Suprapubic skin (tissue), 4 donors: ENCODE data around the gene ACE. TPM values are rescaled to one million over a fixed set of nuclear protein-coding genes. Genes with fewer than 3 reads are reported as not detected.
"Not testable (repeated sequence)": the region's sequence is repeated elsewhere in the genome, so short reads cannot be mapped to it uniquely, and the experiment has no call there.

Source experiments
- DNase-seq, 2 donors: peaks; one replicate each; pipeline ENCODE4 v3.0.0-alpha.2; 2019; ENCODE audit warnings: low spot score in 2 of 2
- H3K27ac ChIP-seq: fragments of 200-600 bp; sonication (generic); one replicate; pipeline ENCODE4 v1.5.1; 2019
- H3K27me3 ChIP-seq: fragments of 200-600 bp; sonication (generic); one replicate; pipeline ENCODE4 v1.5.1; 2019
- H3K36me3 ChIP-seq: fragments of 200-600 bp; sonication (generic); one replicate; pipeline ENCODE4 v1.5.1; 2019
- H3K4me1 ChIP-seq: fragments of 200-600 bp; sonication (generic); one replicate; pipeline ENCODE4 v1.5.1; 2019
- H3K4me3 ChIP-seq: fragments of 200-600 bp; sonication (generic); one replicate; pipeline ENCODE4 v1.5.1; 2019; ENCODE audit warnings: mild to moderate bottlenecking
- H3K9me3 ChIP-seq: fragments of 200-600 bp; sonication (generic); one replicate; pipeline ENCODE4 v1.5.1; 2019
- EP300 ChIP-seq: sonication (generic); formaldehyde crosslinking; IDR thresholded peaks from one replicate; pipeline ENCODE4 v1.6.1; 2017; ENCODE audit warnings: antibody characterized with exemption
- POLR2A ChIP-seq, 2 donors: fragments of 450-650 bp; IDR thresholded peaks; one replicate each; pipeline ENCODE4 v1.6.1; 2017; ENCODE audit warnings: antibody characterized with exemption in 2 of 2, mild to moderate bottlenecking in 2 of 2, moderate library complexity in 2 of 2
- POLR2AphosphoS5 ChIP-seq, 3 donors: sonication (generic); formaldehyde crosslinking; IDR thresholded peaks; one replicate each; pipeline ENCODE4 v1.6.1; 2017; ENCODE audit warnings: antibody characterized with exemption in 3 of 3
- WGBS: methylation state at CpG from one replicate; pipeline ENCODE4 v1.1.5; 2018; 5-methylcytosine and 5-hydroxymethylcytosine counted together
- total RNA-seq, 4 donors: library from RNA; depleted of rRNA; stranded (reverse); fragments of >200 nt; gene quantifications; one replicate each; pipeline ENCODE4 v1.1.0, GENCODE V29; 2016
- TF ChIP-seq, protein P1 (sequence below), 2 donors: fragments of 200-600 bp in 1 of 2; fragments of 450-650 bp in 1 of 2; sonication (generic) in 1 of 2; IDR thresholded peaks; one replicate each; pipeline ENCODE4 v1.5.1; 2016 to 2019; ENCODE audit warnings: antibody characterized with exemption in 2 of 2, mild to moderate bottlenecking in 1 of 2, moderate library complexity in 1 of 2

ACE gene
- total RNA-seq, 4 donors from 2014 or later: 0.79 to 6.3 (median 4.0) TPM

DNA sequence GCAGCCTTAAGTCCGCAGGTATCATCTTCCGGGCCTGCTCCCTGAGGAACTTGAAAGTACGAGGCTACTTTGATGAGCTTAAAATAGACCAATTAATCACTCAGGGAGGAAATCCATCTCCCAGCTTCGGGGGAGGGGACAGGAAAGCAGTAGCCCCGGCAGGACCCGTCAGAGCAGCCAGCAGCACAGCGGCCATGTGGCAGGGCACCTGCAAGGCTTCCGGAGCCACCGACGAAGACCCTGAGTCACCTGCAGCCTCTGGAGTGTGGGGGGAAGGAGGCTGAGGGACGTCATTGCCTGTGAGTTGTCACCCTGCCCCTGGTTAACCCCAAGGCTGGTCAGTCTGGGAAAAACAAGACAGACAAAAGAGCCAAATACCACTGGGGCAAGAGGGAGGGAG lies 26.3 kb upstream of the ACE start:
- H3K36me3 ChIP-seq: no peaks in the 10 kb centered on the region
- 57% methylated on average over 7 of the region's 11 CpGs for WGBS
- peaks cover 35% of the 10 kb centered on the region for H3K4me1 ChIP-seq
- TF ChIP-seq POLR2A (IDR thresholded peaks at IDR 0.05) (no peak), EP300 (no peak), POLR2AphosphoS5 (IDR thresholded peaks at IDR 0.05) (no peak)
- TF ChIP-seq, protein P1, sequence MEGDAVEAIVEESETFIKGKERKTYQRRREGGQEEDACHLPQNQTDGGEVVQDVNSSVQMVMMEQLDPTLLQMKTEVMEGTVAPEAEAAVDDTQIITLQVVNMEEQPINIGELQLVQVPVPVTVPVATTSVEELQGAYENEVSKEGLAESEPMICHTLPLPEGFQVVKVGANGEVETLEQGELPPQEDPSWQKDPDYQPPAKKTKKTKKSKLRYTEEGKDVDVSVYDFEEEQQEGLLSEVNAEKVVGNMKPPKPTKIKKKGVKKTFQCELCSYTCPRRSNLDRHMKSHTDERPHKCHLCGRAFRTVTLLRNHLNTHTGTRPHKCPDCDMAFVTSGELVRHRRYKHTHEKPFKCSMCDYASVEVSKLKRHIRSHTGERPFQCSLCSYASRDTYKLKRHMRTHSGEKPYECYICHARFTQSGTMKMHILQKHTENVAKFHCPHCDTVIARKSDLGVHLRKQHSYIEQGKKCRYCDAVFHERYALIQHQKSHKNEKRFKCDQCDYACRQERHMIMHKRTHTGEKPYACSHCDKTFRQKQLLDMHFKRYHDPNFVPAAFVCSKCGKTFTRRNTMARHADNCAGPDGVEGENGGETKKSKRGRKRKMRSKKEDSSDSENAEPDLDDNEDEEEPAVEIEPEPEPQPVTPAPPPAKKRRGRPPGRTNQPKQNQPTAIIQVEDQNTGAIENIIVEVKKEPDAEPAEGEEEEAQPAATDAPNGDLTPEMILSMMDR (IDR thresholded peaks at IDR 0.05): no peak
- H3K9me3 ChIP-seq: no peaks in the 10 kb centered on the region
- H3K27ac ChIP-seq: no peak overlapping the region
- DNase-seq: no peak
- H3K4me3 ChIP-seq: no peak overlapping the region
- H3K27me3 ChIP-seq: no peaks in the 10 kb centered on the region

GRCh38 chr17:63451150-63451549 lies 25.7 kb upstream of the ACE start:
- no peak for DNase-seq
- TF ChIP-seq POLR2A (IDR thresholded peaks at IDR 0.05) (no peak), POLR2AphosphoS5 (IDR thresholded peaks at IDR 0.05) (no peak), EP300 (no peak)
- TF ChIP-seq, protein P1 (IDR thresholded peaks at IDR 0.05): no peak
- Histone ChIP-seq H3K9me3 (no peaks in the 10 kb centered on the region), H3K4me3 (no peak overlapping the region), H3K27ac (no peak overlapping the region), H3K27me3 (no peaks in the 10 kb centered on the region), H3K4me1 (peaks cover 32% of the 10 kb centered on the region), H3K36me3 (no peaks in the 10 kb centered on the region)
- WGBS: 96% methylated on average over 9 of the region's 11 CpGs

DNA sequence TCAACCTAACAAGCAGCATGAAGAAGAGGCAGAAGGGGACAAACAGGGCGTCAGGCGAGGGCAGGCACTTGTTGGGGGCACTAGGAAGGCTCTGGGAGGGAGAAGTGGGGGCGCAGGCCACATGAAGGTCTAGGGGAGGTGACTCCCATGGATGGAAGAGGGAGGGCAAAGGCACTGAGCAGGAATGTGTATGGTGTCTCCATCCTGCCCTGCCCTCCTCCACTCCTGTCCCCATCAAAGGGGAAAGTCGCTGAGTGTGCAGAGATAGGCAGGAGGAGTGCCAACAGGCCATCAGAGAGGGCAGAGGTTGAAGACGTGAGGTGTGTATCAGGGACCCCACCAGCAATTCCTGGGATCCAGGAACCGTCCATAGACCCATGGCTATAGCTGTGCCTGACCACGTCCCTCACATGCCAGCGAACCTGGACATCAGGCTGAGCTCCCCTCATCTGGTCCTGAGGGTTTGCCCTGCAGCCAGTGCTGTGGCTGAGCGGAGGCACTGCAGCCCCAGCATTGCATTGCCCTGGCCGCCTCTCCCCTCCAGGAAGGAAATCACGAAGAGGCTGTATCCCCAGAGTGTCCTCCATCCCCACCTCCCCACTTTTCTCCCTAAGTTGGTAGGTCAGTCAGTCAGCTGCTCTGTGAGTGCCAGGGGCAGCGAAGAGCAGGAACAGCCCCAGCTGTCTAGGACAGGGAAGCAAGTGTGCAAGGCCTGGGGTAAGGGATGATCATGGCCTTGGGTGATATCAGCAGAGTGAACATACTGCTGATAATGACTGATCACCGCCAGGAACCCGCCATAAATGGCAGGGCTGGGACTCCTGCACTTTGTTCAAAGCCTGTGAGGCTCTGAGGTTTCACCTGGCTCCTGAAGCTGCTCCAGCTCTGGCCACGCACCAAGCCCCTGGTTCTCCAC lies 24.6 kb upstream of the ACE start:
- Histone ChIP-seq H3K36me3 (no peaks in the 10 kb centered on the region), H3K9me3 (no peaks in the 10 kb centered on the region), H3K4me3 (no peak overlapping the region), H3K27me3 (no peaks in the 10 kb centered on the region), H3K27ac (no peak overlapping the region), H3K4me1 (peaks cover 20% of the 10 kb centered on the region)
- no peak for TF ChIP-seq POLR2AphosphoS5 (IDR thresholded peaks at IDR 0.05)
- TF ChIP-seq, protein P1 (IDR thresholded peaks at IDR 0.05): no peak
- TF ChIP-seq EP300: no peak
- no peak for TF ChIP-seq POLR2A (IDR thresholded peaks at IDR 0.05)
- 87% methylated on average over 8 of the region's 15 CpGs for WGBS
- no peak for DNase-seq

DNA sequence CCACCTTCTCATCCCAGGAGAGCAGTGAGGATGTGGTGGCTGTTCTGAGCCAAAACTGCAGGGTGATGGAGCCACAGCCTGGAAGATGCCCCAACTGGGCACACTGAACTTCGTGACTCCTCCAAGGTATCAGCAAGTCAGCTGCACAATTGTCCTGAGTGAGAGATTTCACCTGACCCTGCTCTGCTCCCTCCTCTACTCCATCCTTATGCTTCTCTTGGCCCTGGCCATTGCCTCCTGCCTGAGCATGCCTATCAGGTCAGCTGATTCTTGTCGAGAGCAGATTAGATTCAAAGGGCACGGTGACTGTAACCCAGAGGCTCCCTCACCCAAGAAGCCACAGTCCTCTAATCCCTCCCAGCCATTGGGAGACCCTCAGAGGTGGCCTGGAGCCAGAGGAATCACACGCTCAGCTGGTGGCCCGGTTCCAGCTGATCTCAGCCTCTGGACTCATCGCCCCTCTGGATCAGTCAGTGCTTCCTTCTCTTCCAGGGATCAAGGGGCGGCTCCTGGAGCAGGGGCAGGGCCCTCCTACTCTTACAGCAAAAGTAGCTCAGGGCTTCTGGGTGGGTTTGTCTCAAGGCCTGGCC lies 23.8 kb upstream of the ACE start:
- Histone ChIP-seq H3K9me3 (no peaks in the 10 kb centered on the region), H3K4me1 (peaks cover 13% of the 10 kb centered on the region), H3K27me3 (no peaks in the 10 kb centered on the region), H3K4me3 (no peak overlapping the region), H3K36me3 (no peaks in the 10 kb centered on the region), H3K27ac (no peak overlapping the region)
- WGBS: 52% methylated on average over 5 of the region's 7 CpGs
- no peak for DNase-seq
- TF ChIP-seq EP300 (no peak), POLR2A (IDR thresholded peaks at IDR 0.05) (no peak), POLR2AphosphoS5 (IDR thresholded peaks at IDR 0.05) (no peak)
- TF ChIP-seq, protein P1 (IDR thresholded peaks at IDR 0.05): no peak

- H3K4me1 ChIP-seq: peaks cover 11% of the 10 kb centered on the region
- not testable (repeated sequence) for H3K9me3 ChIP-seq, DNase-seq, H3K4me3 ChIP-seq, H3K27ac ChIP-seq, H3K27me3 ChIP-seq, H3K36me3 ChIP-seq
- 87% methylated on average over 6 of the region's 6 CpGs for WGBS
Measured at GRCh38 chr17:63454357-63454756, 22.5 kb upstream of the ACE start.
